Measurements from ENCODE around the gene CYTH3.
"Not testable (repeated sequence)": the region's sequence is repeated elsewhere in the genome, so short reads cannot be mapped to it uniquely, and the experiment has no call there.

- TF ChIP-seq CTCF (optimal IDR thresholded peaks at IDR 0.05 in 1 of 3, IDR thresholded peaks at IDR 0.05 in 1 of 3, conservative IDR thresholded peaks at IDR 0.05 in 1 of 3; ENCODE audit: extremely low read depth in 1 of 3, insufficient read depth in 2 of 3, low read length in 3 of 3); EZH2 (IDR thresholded peaks at IDR 0.05; ENCODE audit: low read length): not testable (repeated sequence)
Measured at GRCh38 chr7:6223010-6223409, 49.4 kb downstream of the CYTH3 start.
